Mesenchymal stem cell (in vitro differentiated cells and primary cell): ENCODE results near the gene NXT1.

ENCODE experiments used
- DNase-seq: peaks from one replicate; pipeline ENCODE4 v3.0.0-alpha.2; 2013
- H2AFZ ChIP-seq: one replicate; pipeline ENCODE4 v1.6.1; 2013; ENCODE audit warnings: low read depth, mild to moderate bottlenecking, control low read depth, inconsistent platforms, low read length, moderate library complexity
- H2AK5ac ChIP-seq: 2 replicates; pipeline ENCODE4 v1.6.1; 2013; ENCODE audit warnings: low read length, moderate library complexity, mild to moderate bottlenecking, inconsistent platforms; ENCODE audit not compliant: severe bottlenecking
- H2BK120ac ChIP-seq: one replicate; pipeline ENCODE4 v1.6.1; 2013; ENCODE audit warnings: low read depth, mild to moderate bottlenecking, inconsistent platforms, low read length, moderate library complexity
- H2BK12ac ChIP-seq, 2 experiments: one replicate each; pipeline ENCODE4 v1.6.1; 2013; ENCODE audit warnings: inconsistent platforms in 2 of 2, low read length in 2 of 2, mild to moderate bottlenecking in 2 of 2, moderate library complexity in 2 of 2, control low read depth in 1 of 2
- H2BK15ac ChIP-seq: one replicate; pipeline ENCODE4 v1.6.1; 2013; ENCODE audit warnings: mild to moderate bottlenecking, low read depth, inconsistent platforms; ENCODE audit not compliant: poor library complexity, severe bottlenecking
- H2BK5ac ChIP-seq: 2 replicates; pipeline ENCODE4 v1.6.1; 2013; ENCODE audit warnings: low read depth, mild to moderate bottlenecking, low read length, control low read depth, inconsistent platforms; ENCODE audit not compliant: poor library complexity, severe bottlenecking
- H3K14ac ChIP-seq, 2 experiments: one replicate each; pipeline ENCODE4 v1.6.1; 2013; ENCODE audit warnings: inconsistent platforms in 2 of 2, low read length in 2 of 2, control low read depth in 1 of 2, mild to moderate bottlenecking in 1 of 2, moderate library complexity in 1 of 2
- H3K18ac ChIP-seq, 2 experiments: one replicate each; pipeline ENCODE4 v1.6.1; 2013; ENCODE audit warnings: inconsistent platforms in 2 of 2, low read length in 2 of 2, control low read depth in 1 of 2, low read depth in 1 of 2, mild to moderate bottlenecking in 1 of 2
- H3K23ac ChIP-seq, 2 experiments: one replicate each; pipeline ENCODE4 v1.6.1; 2013; ENCODE audit warnings: inconsistent platforms in 2 of 2, low read length in 2 of 2, mild to moderate bottlenecking in 2 of 2, moderate library complexity in 2 of 2, control low read depth in 1 of 2
- H3K27ac ChIP-seq: 2 replicates; pipeline ENCODE4 v1.5.1; 2013; ENCODE audit warnings: mild to moderate bottlenecking, moderate library complexity, low read length, control low read depth, inconsistent platforms; ENCODE audit not compliant: poor library complexity, severe bottlenecking
- H3K27me3 ChIP-seq, 2 experiments: 2 replicates each; pipeline versions ENCODE4 v1.6.1 to v1.7.0; 2013; ENCODE audit warnings: low read length in 2 of 2, mild to moderate bottlenecking in 2 of 2, moderate library complexity in 2 of 2, control low read depth in 1 of 2, inconsistent platforms in 1 of 2; ENCODE audit not compliant: control insufficient read depth in 1 of 2, insufficient read depth in 1 of 2
- H3K36me3 ChIP-seq, 2 experiments: 2 replicates each; pipeline versions ENCODE4 v1.6.1 to v1.7.0; 2013; ENCODE audit warnings: low read length in 2 of 2, control low read depth in 1 of 2, inconsistent platforms in 1 of 2, low read depth in 1 of 2, mild to moderate bottlenecking in 1 of 2; ENCODE audit not compliant: insufficient read depth in 2 of 2, control insufficient read depth in 1 of 2
- H3K4ac ChIP-seq, 2 experiments: one replicate each; pipeline ENCODE4 v1.6.1; 2013; ENCODE audit warnings: inconsistent platforms in 2 of 2, low read length in 2 of 2, mild to moderate bottlenecking in 2 of 2, moderate library complexity in 2 of 2, control low read depth in 1 of 2, low read depth in 1 of 2
- H3K4me1 ChIP-seq: 2 replicates; pipeline ENCODE4 v1.6.1; 2013; ENCODE audit warnings: low read depth, low read length, control low read depth; ENCODE audit not compliant: control insufficient read depth, insufficient read depth
- H3K4me2 ChIP-seq: 2 replicates; pipeline ENCODE4 v1.6.1; 2013; ENCODE audit warnings: low read length, mild to moderate bottlenecking, inconsistent platforms; ENCODE audit not compliant: poor library complexity, severe bottlenecking
- H3K4me3 ChIP-seq, 2 experiments: 2 replicates each; pipeline versions ENCODE4 v1.5.1 to v1.7.0; 2013; ENCODE audit warnings: low read length in 2 of 2, mild to moderate bottlenecking in 2 of 2, control low read depth in 1 of 2, low read depth in 1 of 2; ENCODE audit not compliant: insufficient read depth in 1 of 2
- H3K79me1 ChIP-seq: replicated peaks from 2 replicates; pipeline ENCODE4 v1.6.1; 2013; ENCODE audit warnings: mild to moderate bottlenecking, control low read depth, low read length, inconsistent platforms; ENCODE audit not compliant: poor library complexity, severe bottlenecking
- H3K9ac ChIP-seq: 2 replicates; pipeline ENCODE4 v1.7.0; 2013; ENCODE audit warnings: mild to moderate bottlenecking, low read length, moderate library complexity
- H3K9me3 ChIP-seq: 2 replicates; pipeline ENCODE4 v1.7.0; 2013; ENCODE audit warnings: mild to moderate bottlenecking, low read length; ENCODE audit not compliant: control insufficient read depth
- H4K8ac ChIP-seq: one replicate; pipeline ENCODE4 v1.6.1; 2013; ENCODE audit warnings: inconsistent platforms, mild to moderate bottlenecking, low read length, moderate library complexity
- H4K91ac ChIP-seq: one replicate; pipeline ENCODE4 v1.6.1; 2013; ENCODE audit warnings: mild to moderate bottlenecking, low read length, inconsistent platforms
- WGBS: methylation state at CpG from one replicate; pipeline ENCODE4 v1.1.7; 2013; ENCODE audit warnings: mixed read lengths; 5-methylcytosine and 5-hydroxymethylcytosine counted together

The NXT1 gene

DNA sequence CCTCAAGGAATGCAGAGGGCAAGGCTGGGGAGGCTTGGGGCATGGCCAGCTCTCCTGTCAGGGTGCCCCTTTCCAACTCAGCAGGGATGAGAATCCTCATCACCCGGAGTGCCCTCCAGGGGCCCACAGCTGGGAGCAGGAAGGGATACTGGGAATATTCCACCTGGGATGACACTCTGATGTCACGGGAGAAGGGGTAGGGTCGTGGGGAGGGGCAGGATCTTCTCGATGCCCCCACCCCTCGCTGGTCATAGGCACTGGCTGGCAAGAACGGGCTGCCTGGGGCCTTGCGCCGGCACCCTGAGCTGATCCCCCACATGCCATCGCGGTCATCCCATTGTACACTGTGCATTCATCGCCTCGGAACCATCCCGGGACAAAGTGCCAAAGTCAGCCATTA lies 10.6 kb upstream of the NXT1 start:
- H2BK12ac ChIP-seq, result peak overlapping the region in 1 of 2 experiments; percentile 10
- H4K91ac ChIP-seq, result no peak overlapping the region
- WGBS, result 72% methylated on average over 13 of the region's 13 CpGs

DNA sequence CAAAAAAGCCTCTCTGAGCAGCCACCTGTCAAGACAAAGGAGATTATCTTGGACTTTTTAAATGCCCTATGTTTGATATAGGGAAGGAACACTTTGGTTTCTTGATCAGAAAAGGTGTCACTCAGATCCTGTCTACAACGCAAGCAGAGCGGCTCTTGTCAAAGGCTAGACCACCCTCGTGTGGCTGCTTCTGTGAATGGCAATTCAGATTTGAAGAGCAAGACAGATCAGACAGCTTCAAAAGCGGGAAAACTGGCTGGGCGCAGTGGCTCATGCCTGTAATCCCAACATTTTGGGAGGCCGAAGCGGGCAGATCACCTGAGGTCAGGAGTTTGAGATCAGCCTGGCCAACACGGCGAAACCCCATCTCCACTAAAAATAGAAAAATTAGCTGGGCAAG lies 10.1 kb upstream of the NXT1 start:
- no peak overlapping the region for H3K4me3 ChIP-seq
- no peak overlapping the region for H2AK5ac ChIP-seq
- no peak overlapping the region for H3K23ac ChIP-seq
- no peak overlapping the region for H3K4ac ChIP-seq
- peak overlapping the region; percentile 28 for H3K9ac ChIP-seq
- H3K4me1 ChIP-seq, result peaks cover 10% of the 10 kb centered on the region
- no peak overlapping the region for H2AFZ ChIP-seq
- peaks cover 8 to 14% of the 10 kb centered on the region in 2 experiments for H3K27me3 ChIP-seq
- H2BK12ac ChIP-seq, result no peak overlapping the region
- H3K18ac ChIP-seq, result no peak overlapping the region
- no peak overlapping the region for H2BK120ac ChIP-seq
- H2BK5ac ChIP-seq, result no peak overlapping the region
- H3K27ac ChIP-seq, result no peak overlapping the region
- H3K14ac ChIP-seq, result no peak overlapping the region
- 35% methylated on average over 7 of the region's 9 CpGs for WGBS
- no peak overlapping the region for H4K8ac ChIP-seq
- H3K79me1 ChIP-seq, result peaks cover 2% of the 10 kb centered on the region
- DNase-seq, result peak; percentile 68
- H3K4me2 ChIP-seq, result no peak overlapping the region
- no peaks in the 10 kb centered on the region for H3K36me3 ChIP-seq
- no peak overlapping the region for H4K91ac ChIP-seq
- H2BK15ac ChIP-seq, result no peak overlapping the region
- H3K9me3 ChIP-seq, result no peaks in the 10 kb centered on the region

More for the DNA sequence above, 10.6 kb upstream of the NXT1 start:
- no peak overlapping the region for H3K4me3 ChIP-seq
- peaks cover 8 to 14% of the 10 kb centered on the region in 2 experiments for H3K27me3 ChIP-seq
- DNase-seq, result no peak
- H3K4me1 ChIP-seq, result peaks cover 13% of the 10 kb centered on the region
- H3K79me1 ChIP-seq, result peaks cover 2% of the 10 kb centered on the region
- H2AK5ac ChIP-seq, result peak overlapping the region; percentile 18
- H3K27ac ChIP-seq, result no peak overlapping the region
- H3K9ac ChIP-seq, result peak overlapping the region; percentile 28
- no peaks in the 10 kb centered on the region for H3K9me3 ChIP-seq
- no peak overlapping the region for H2BK120ac ChIP-seq
- no peak overlapping the region for H2AFZ ChIP-seq
- H3K4me2 ChIP-seq, result no peak overlapping the region
- no peak overlapping the region for H2BK15ac ChIP-seq
- no peaks in the 10 kb centered on the region for H3K36me3 ChIP-seq
- no peak overlapping the region for H3K14ac ChIP-seq
- H4K8ac ChIP-seq, result no peak overlapping the region
- no peak overlapping the region for H3K18ac ChIP-seq
- peak overlapping the region; percentile 1 for H2BK5ac ChIP-seq
- H3K4ac ChIP-seq, result no peak overlapping the region
- no peak overlapping the region for H3K23ac ChIP-seq

GRCh38 chr20:23341073-23341472 lies 9.5 kb upstream of the NXT1 start:
- no peaks in the 10 kb centered on the region for H3K9me3 ChIP-seq
- 61% methylated on average over 2 of the region's 2 CpGs for WGBS
- no peak overlapping the region for H2AK5ac ChIP-seq
- H3K18ac ChIP-seq, result no peak overlapping the region
- no peak overlapping the region for H2BK5ac ChIP-seq
- H3K4ac ChIP-seq, result no peak overlapping the region
- no peak overlapping the region for H3K4me3 ChIP-seq
- H3K4me2 ChIP-seq, result no peak overlapping the region
- H4K91ac ChIP-seq, result no peak overlapping the region
- H2BK12ac ChIP-seq, result no peak overlapping the region
- H3K27ac ChIP-seq, result no peak overlapping the region
- peaks cover 8 to 14% of the 10 kb centered on the region in 2 experiments for H3K27me3 ChIP-seq
- DNase-seq, result no peak
- H3K79me1 ChIP-seq, result peaks cover 2% of the 10 kb centered on the region
- no peak overlapping the region for H3K14ac ChIP-seq
- no peak overlapping the region for H3K23ac ChIP-seq
- H2BK15ac ChIP-seq, result no peak overlapping the region
- no peak overlapping the region for H2BK120ac ChIP-seq
- H3K36me3 ChIP-seq, result no peaks in the 10 kb centered on the region
- H4K8ac ChIP-seq, result no peak overlapping the region
- H2AFZ ChIP-seq, result no peak overlapping the region
- no peak overlapping the region for H3K9ac ChIP-seq
- H3K4me1 ChIP-seq, result peaks cover 9% of the 10 kb centered on the region

GRCh38 chr20:23343590-23343989 lies 7.0 kb upstream of the NXT1 start:
- H3K4me1 ChIP-seq, result peaks cover 7% of the 10 kb centered on the region
- no peak overlapping the region for H3K4me3 ChIP-seq
- H3K27ac ChIP-seq, result no peak overlapping the region
- H3K27me3 ChIP-seq, result peaks cover 8 to 14% of the 10 kb centered on the region in 2 experiments
- no peak overlapping the region for H4K8ac ChIP-seq
- no peak overlapping the region for H3K9ac ChIP-seq
- no peak overlapping the region for H3K4me2 ChIP-seq
- H2BK12ac ChIP-seq, result no peak overlapping the region
- H3K23ac ChIP-seq, result no peak overlapping the region
- no CpG with 5 or more reads among the region's 1 CpG for WGBS
- peaks cover 5% of the 10 kb centered on the region for H3K79me1 ChIP-seq
- H2AK5ac ChIP-seq, result no peak overlapping the region
- H3K18ac ChIP-seq, result no peak overlapping the region
- no peak overlapping the region for H2BK5ac ChIP-seq
- H2AFZ ChIP-seq, result no peak overlapping the region
- H2BK15ac ChIP-seq, result no peak overlapping the region
- no peak overlapping the region for H4K91ac ChIP-seq
- no peaks in the 10 kb centered on the region for H3K36me3 ChIP-seq
- no peak overlapping the region for H3K4ac ChIP-seq
- no peak for DNase-seq
- no peak overlapping the region for H3K14ac ChIP-seq
- no peaks in the 10 kb centered on the region for H3K9me3 ChIP-seq
- H2BK120ac ChIP-seq, result no peak overlapping the region
